Superior temporal gyrus (tissue), 1 donor: Measurements from ENCODE around the gene ESRRG.

ENCODE experiments used
- DNase-seq: peaks from one replicate; pipeline ENCODE4 v3.0.0-alpha.2; 2016; ENCODE audit errors: extremely low spot score

Gene ESRRG

DNA sequence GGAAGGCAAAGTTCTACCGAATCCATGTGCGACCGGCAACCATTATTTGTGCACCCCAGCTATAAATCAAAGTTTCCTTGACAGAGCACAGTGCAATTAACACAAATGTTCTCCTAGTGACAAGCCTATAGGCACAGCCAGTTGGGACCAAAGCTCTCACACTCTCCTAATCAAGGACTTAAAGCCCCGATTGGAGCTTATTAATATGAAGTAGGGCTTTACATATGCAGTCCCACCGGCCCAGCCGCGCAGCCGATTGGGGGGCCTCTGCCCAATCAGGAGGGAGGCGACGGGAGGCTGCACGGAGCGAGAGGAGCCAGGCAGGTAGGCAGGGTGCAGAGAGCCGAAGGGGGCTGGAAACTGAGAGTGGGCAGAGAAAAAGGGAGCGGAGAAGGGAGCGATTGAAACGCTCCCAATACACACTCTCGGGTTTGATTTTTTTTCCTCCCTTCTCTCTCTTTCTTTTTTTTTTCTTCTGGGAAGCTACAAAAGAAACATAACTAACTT lies at the start of gene ESRRG:
TSS of gene ESRRG (minus strand) at position 156 of the 507 bp plus-strand sequence. CDS start at position 26, 130 bp downstream.
- no peak for DNase-seq

DNA sequence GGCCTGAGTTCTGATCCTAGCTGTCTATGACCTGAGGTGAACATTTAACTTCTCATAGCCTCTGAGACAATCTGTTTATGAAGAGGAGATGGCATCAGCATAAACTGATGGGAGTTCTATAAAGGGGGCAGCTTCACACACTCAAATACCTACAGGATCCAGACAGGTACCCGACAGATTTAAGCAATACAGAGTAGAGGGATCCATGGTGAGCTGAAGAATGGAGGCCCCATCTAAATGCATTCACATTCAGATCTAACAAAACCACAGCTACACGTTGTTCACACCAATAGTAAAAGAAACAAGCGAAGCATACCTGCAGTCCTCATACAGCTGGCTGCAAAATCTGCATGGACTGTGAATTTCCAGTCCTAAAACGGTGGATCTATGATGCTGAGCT lies 48.7 kb upstream of the ESRRG start:
- DNase-seq: no peak

DNA sequence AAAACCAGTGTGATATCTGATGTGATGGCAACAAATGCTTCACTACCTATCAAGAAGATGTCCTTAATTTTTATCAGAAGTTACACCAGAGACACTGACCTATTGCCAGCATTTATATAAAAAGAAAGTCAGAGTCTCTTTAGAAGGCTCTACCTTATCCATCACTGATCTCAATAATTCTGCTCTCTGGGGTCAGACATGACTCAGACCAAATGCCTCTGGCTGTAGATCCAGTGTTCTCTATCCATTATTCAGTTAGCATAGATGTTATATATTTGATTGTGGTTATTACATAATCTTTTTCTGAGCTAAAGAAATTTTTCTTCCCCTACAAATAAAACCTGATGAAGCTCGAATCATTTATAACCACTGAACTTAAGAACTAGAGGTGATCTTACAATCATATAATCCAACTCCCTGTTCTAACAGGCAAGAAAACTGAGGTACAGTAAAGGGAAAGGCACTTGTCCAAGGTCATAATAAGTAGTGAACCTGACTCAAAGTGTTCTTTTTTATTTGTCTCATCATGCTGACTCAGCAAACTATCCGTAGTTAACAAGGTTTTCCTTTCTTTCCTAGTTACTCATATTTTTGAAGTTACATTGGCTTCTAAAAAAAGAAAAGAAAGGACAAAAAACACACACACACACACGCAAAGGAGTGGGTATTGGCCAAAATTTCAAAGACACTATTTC lies 43.6 kb upstream of the ESRRG start:
- DNase-seq: no peak

DNA sequence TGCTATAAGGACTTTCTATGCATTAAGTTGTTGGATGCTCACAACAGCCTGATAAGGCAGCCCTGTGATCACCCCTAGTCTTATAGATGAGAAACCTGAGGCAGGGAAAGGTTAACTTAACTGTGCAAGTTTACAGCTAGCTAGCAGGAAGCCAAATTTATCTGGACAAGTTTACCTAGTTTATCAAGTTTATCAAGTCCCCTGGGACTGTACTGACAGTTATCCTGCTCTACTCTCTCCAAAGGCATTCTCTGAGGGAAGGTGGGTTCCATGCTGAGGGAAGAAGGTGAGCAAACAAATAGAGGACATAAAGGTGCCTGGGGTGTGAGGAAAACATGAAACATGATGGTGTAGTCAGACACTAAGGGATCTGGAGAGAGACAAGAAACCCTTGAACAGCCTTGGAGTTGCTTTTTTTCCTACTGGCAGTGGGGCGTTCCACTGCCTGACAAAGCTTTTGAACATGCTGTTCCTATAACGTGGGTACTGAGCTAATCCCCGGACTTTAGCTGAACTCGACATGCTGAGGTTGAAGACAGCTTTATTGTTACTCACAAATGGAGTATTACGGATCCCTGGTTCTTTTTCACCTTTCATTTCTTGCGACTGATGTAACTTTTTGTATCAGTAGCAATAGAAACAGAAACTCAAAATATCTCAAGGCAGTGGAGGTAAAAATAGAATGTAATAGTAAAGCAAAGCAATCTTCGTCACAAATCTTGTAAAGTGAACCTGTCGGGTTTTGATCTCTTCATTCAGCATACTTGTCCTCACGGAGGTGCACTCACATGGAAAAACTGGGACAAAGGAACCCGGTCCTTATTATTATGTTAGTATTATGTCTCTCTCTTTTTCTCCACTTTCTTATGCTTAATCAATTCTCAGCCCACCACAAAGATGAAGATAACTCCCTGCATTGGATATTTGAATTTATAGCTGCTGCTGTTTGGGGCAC lies 42.4 kb upstream of the ESRRG start:
- DNase-seq: no peak

DNA sequence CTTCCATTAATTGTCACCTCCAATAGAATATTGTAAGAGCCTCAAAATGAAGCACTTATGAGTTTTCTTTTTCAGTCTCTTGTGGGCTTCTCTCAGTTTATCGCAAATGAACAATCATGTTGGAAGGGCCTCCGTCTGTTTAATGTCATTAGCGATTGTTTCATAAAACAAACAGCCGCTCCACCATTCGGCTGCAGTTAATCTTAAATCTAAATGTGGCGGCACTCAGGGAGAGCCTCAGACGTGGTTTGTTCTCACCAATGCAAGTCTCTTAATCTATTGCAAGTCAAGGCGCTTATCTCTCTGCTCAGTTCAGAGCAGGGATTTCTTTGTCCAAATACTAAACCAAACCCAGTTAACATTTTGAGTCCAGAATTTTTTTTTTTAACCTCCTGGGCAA lies 34.9 kb upstream of the ESRRG start:
- no peak for DNase-seq

DNA sequence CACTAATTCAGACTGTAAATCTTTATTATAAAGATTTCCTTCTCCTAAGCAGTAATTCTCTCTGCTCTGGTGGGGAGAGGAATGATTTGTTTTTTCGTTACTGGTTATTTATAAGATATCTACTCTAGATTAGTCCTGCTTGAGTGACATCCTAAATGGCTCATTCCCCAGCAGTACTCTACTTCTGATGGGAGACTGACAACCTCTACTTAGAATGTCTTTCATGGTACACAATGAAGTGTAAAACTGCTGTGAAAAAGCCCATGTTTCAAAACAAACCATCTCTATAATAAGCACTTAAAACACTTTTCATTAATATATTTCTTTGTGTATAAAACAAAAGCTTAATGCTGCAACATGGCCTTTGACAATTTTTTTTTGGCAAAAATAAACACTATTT lies 33.9 kb upstream of the ESRRG start:
- DNase-seq: no peak

DNA sequence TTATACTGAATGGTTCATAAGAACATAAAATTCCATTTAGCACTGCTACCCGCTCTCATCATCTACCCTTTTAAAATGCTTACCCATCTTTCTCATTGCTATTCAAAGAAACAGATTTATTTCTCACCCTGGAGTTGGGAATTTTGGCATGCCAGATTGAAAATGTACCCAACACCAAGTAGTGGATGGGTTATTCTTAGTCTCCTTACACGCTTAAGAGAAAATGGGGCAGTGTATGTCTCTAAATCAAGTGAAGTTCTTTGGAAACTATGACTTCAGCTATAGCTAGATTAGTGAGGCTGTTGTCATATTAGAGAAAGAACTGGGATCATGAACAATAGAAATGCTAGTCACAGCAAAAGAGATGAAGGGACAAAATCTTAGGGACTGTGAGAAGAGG lies 27.7 kb upstream of the ESRRG start:
- peak; percentile 75 for DNase-seq

DNA sequence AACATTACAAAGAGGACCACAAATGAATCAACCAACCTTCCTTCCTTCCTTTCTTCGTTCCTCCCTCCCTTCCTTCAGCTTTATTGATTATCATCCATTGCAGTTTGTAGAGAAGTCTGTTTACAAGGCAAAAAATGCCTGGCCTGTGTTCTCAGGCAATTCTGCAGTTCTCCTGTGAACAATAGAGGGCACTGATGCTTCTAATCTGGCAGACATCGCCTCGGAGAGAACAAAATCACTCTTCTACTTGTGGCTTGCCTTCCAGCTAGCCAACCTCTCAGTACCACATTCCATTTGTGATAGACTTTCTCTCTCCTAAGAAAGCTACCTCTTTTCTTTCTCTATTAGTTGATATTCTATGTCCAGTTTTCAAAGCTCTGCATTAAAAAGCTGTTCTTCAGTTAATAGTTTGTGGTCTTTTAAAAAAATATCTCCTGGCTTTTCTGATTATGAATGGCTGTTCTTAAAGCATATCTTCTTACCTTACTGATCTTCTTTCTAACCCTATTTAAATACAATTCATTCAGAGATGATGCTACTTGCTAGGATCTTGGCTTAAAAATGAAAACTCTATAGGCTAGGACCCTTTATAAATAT lies 26.9 kb upstream of the ESRRG start:
- peak; percentile 92 for DNase-seq

DNA sequence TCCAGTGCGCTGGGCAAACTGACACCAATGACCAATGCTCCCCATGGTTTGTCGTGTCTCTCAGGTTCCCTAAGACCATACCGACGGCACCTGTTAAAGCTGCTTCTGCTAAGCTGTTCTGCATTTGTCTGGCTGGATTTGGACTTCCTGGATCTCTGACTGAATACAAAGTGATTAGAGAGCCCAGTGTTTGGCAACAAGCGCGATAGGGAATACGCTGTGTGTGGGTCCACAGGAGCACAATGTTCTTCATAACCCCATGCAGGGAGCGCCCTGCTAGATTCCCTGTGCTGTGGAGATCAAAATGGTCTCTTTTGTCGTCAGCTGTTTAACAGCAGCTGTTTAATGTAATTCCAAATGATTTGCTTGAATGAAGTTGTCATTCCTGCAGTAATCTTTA lies 26.0 kb upstream of the ESRRG start:
- DNase-seq: no peak

DNA sequence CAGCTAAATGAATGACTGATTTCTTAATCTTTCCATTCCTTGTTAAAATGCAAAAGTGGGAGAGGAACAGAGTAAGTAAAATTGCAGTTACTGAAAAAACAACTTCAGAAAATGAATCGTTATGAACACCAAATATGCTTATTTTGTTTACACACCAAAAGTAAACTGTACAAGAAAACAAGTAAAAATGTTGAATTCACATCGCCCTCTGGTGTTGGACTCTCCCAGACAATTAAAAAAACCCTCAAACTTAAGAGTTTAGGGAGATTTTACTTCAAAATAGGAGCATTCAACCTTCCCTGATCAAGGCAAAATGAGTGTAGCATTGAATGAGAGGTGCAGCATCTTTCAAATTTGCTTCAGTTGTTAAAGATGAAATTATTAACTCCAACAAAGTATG lies 19.4 kb upstream of the ESRRG start:
- DNase-seq: no peak

DNA sequence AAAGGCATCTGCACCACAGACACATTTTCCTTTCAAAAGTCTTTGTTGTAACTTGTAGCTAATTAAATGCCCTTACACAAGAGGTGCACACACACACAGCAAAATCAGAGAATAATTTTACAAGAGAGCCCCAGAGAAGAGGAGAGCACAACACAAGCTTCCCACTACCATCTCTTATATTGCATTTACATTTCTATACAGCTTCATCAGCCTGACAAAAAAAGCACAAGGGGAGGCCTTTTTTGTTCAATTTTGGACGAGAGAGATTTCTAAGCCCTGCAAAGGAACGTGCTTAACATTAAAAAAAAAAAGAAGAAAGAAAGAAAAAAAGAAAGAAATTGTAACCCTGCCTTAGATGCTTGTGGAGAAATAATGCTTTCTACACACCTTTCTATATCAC lies 17.1 kb upstream of the ESRRG start:
- DNase-seq: no peak

DNA sequence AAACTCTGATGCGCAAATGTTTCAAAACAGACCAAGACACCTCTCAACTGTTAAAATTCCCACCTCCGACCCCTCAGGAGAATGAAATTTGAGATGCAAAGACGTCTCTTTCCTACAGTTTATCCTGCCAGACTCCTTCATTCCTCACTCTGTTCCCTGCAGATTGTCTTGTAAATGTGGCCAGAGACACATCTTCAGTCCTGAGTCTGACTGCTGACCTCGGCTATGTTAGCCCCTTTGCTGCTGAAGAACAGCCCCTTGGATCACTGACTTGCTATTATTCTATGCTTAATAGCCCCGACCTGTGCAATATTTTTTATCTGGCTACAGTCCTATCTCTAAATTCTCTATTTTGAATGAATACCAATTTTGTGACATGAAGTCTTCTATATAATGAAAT lies 16.6 kb upstream of the ESRRG start:
- no peak for DNase-seq

DNA sequence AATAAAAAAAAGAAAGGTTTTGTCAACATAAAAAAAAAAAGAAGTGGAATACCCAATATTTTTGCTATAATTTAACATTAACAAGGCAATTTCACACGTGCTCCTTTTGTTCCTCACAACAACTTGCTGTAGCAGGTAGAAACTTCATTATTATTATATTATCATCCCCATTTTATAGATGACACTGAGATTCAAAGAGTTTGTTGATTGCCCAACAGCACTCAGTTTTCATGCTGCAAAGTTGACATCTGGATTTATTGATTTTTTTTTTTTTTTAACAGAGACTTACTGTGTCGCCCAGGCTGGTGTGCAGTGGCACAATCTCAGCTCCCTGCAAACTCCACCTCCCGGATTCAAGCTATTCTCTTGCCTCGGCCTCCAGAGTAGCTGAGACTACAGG lies 8.9 kb upstream of the ESRRG start:
- DNase-seq: no peak

DNA sequence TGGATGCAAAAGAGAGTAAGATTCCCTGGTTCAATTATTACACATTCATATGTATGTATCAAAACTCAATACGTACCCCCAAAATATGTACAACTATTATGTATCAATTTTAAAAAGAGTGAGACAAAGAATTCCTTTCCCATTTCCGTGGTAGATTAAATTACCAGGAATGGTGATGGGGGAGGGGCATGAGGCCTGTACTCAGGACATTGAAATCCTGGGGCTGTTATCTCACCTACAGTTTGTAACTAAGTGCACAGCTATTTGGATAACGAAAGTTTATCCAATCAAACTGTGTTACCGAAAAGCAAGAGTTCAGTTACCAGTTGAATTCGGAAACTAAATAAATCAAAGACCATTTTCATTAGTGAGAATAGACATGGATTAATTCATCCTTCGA lies 8.3 kb upstream of the ESRRG start:
- DNase-seq: no peak

DNA sequence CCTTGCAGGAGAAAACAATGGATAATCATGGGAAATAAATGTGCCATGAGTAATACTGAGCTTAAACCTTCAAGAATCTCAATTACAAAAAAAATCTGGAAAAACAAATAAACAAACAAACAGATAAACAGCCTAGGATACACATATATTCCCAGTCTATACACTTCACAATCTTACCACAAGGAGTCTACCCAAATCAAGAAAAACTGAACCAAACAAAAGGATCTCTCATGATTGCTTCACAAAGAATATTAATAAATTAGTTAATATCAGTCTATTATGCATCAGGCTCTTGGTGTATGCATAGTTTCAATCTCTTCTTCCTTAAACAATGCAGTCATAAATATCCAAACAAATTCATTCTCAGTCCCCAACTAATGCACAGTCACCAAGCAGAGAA lies 3.2 kb upstream of the ESRRG start:
- DNase-seq: no peak

DNA sequence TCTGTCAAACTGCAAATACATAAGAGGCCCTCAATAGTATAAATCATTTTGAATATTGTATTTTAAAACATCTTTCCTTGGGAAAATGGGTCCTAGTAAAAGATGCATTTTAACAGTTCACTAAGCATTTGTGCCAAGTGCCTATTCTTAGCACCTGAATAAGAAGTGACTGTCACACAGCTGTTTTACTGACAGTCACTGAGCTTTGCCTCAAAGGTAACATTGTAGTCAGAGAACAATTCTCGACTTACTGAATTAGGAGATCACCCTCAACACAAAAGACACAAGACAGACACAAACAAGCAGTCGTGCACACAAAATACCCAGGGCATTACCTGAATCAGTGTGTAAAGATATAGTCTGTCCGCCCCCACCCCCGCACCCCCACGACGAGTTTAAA lies 408 bp downstream of the ESRRG start:
- DNase-seq: no peak

DNA sequence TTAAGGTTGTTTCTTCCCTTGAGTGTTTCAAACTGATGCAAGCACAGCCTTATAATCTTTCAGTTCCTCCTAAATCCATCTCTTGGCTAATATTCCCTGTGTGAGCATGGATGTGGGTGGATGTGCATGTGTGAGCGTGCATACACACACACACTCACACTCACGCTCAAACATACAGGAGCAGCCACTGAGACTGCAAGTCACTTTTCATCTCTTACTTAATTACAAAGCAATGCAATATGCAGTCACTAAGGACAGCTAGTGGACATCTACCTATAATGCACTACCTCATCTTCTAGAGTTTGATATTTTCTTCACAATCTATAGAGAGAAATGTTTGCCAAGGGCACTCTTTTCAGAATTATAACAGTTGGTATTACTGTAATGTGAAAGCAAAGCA lies 1.4 kb downstream of the ESRRG start:
- no peak for DNase-seq

DNA sequence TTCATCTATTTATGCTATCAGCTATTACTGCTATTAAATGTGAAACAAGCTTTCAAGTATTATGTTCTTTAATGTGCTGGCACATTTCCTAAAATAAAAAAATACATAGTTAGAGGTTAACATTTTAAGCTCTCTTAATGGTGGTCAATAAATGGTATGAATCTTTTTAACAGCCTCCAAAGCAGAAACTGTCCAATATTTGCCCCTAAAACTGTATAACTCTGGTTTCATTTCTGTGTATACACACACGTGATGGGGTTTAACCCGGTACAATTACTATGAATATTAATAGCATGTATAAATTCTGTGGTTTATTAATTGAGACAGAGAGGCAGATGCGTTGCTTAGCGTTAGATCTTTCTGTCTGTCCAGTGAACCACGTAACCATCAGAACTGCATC lies 2.2 kb downstream of the ESRRG start:
- DNase-seq: no peak

DNA sequence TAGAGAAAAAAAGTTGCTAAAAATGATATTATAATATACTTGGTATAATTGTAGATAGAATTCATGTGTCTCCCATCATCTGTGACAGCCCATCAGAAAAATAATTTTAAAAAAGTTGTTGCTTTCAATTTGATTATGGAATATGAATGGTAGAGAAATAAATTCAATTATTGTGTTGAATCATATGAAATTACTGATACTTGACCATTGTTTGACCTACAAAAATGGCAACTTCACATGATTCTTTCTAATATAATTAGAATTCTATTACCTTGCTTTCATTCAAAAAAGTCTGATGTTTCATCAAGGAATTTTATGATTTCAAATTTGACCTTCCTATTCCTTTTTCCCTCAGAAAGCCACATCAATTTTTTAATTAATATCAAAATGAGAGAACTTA lies 11.5 kb downstream of the ESRRG start:
- no peak for DNase-seq

DNA sequence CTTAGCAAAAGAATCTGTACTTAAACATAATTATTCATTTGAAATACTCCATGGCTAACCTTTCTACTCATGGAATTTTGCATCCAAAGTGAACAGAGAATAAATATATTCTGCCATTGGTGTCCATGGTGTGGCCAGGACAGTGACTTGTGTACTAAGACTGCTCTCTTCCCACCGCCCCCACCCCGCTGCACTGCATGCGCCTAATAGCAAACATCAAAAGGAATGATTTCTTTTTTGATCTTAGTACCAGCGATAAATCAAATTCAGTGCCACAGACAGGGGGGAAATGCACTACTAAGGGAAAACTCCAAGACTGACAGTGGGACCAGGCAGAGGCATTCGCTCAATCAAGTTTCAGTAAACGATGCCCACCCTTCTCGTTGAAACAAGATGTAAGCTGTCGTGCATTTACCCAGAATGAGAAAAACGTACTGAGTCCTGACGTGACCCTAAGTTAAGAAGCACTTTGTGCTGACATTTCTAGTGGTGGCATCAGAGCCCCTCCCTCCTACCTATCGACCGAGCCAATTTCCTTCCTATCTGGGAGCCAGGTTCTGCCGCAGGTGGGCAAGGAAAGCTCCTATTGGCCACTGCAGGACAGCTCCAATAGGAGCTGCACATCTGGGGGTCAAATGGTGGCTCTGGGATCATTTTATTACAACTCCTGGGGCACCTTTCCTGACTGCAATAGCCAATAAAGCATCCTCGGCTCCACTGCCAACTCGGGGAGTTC lies 12.5 kb downstream of the ESRRG start:
- no peak for DNase-seq

DNA sequence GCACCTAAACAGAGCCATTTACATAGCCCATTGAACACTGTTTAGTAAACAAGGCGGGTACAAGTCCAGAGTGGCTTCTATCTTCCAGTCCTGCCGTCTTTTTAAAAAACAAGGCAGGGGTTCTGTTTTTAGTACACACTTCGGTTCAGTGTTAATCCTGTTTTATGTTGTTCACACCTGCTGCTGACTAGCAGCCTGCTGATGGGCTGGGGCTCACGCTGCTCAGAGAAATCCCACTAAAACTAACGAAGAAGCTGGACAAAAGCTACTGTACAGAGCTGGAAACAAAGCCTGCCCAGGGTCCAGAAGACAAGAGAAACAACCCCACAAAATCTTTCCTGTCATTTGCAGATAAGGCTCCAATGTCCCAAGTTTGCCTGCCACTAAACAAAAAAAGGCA lies 13.2 kb downstream of the ESRRG start:
- DNase-seq: no peak

DNA sequence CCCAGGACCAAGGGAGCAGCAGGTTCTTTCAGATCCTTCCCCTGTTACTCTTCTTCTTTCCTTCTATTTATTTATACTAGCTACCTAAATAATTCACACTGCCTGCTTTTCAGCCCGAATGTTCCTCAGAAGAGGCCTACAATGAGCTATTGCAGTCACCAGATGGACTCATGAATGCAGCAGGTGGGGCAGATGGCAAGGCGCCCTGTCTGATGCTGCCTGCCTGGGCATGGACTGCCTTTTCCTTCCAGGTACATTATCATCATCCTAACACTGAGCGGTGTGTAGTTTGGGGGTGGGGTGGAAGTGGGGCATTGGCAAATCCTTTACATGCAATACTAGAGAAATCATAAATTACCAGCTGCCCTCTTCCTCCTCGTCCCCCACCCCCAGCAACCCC lies 17.6 kb downstream of the ESRRG start:
- DNase-seq: no peak
